PC-9 (cell line): ENCODE results near the gene TAMM41. TPM values are rescaled to one million over a fixed set of nuclear protein-coding genes. Genes with fewer than 3 reads are reported as not detected.

Experiments
- BruUV-seq: library from RNA; stranded (reverse); fragments of 400-500 nt; replicated peaks from 2 replicates; lab custom pipeline; 2021; lab: Mats Ljungman, UMichigan
- CTCF ChIA-PET: fragments of 300-600 bp; sonication (Branson Sonifier 250); formaldehyde crosslinking; loops from one replicate; lab custom pipeline; 2022; ENCODE audit warnings: antibody characterized with exemption; lab: Charles Lee
- POLR2A ChIA-PET: fragments of 300-600 bp; sonication (Branson Sonifier 250); formaldehyde crosslinking; loops from one replicate; lab custom pipeline; 2022; ENCODE audit warnings: antibody characterized with exemption; ENCODE audit not compliant: unreplicated experiment; lab: Charles Lee
- DNase-seq, 2 experiments: peaks; one replicate each; pipeline versions ENCODE4 v3.0.0 to v3.0.0-alpha.2; 2015 to 2022; ENCODE audit warnings: mixed read lengths in 1 of 2
- H2AFZ ChIP-seq: fragments of 200-600 bp; sonication (generic); 2 replicates; pipeline ENCODE4 v1.8.1; 2017; ENCODE audit warnings: antibody characterized with exemption
- H3F3A ChIP-seq: fragments of 200-600 bp; sonication (generic); 2 replicates; pipeline ENCODE4 v1.8.1; 2017; ENCODE audit warnings: antibody characterized with exemption, mild to moderate bottlenecking, low read depth; ENCODE audit not compliant: insufficient read depth
- H3K27ac ChIP-seq: fragments of 200-600 bp; sonication (generic); 2 replicates; pipeline ENCODE4 v1.6.1; 2016; ENCODE audit warnings: mixed run types
- H3K27me3 ChIP-seq: fragments of 200-600 bp; sonication (generic); 2 replicates; pipeline ENCODE4 v1.6.1; 2016; ENCODE audit warnings: low read depth, mixed run types; ENCODE audit not compliant: insufficient read depth
- H3K36me3 ChIP-seq: fragments of 200-600 bp; sonication (generic); 2 replicates; pipeline ENCODE4 v1.6.1; 2016; ENCODE audit warnings: low read depth, mixed run types
- H3K4me1 ChIP-seq: fragments of 200-600 bp; sonication (generic); replicated peaks from 2 replicates; pipeline ENCODE4 v1.6.1; 2016; ENCODE audit warnings: mixed run types; ENCODE audit not compliant: insufficient read depth
- H3K4me2 ChIP-seq: fragments of 200-600 bp; sonication (generic); 2 replicates; pipeline ENCODE4 v1.6.1; 2017; ENCODE audit warnings: mixed run types
- H3K4me3 ChIP-seq: fragments of 200-600 bp; sonication (generic); 2 replicates; pipeline ENCODE4 v1.6.1; 2016; ENCODE audit warnings: mixed run types
- H3K79me2 ChIP-seq: fragments of 200-600 bp; sonication (generic); 2 replicates; pipeline ENCODE4 v1.6.1; 2017; ENCODE audit warnings: low read depth, mixed run types
- H3K9me2 ChIP-seq: fragments of 200-600 bp; sonication (generic); 2 replicates; pipeline ENCODE4 v1.8.1; 2017; ENCODE audit warnings: mild to moderate bottlenecking; ENCODE audit not compliant: insufficient read depth
- H3K9me3 ChIP-seq: fragments of 200-600 bp; sonication (generic); 2 replicates; pipeline ENCODE4 v1.8.1; 2016; ENCODE audit warnings: low read depth; ENCODE audit not compliant: insufficient read depth
- H4K20me1 ChIP-seq: fragments of 200-600 bp; sonication (generic); 2 replicates; pipeline ENCODE4 v1.8.1; 2017; ENCODE audit not compliant: insufficient read depth
- CTCF ChIP-seq: fragments of 200-600 bp; sonication (generic); conservative IDR thresholded peaks from 2 replicates; pipeline ENCODE4 v1.6.1; 2017; ENCODE audit warnings: mixed run types, antibody characterized with exemption, mild to moderate bottlenecking, moderate library complexity
- EZH2 ChIP-seq: fragments of 200-600 bp; sonication (generic); IDR thresholded peaks from 2 replicates; pipeline ENCODE4 v1.8.0; 2017; ENCODE audit warnings: antibody characterized with exemption, low read depth
- intact Hi-C: fragments of 100-400 bp; cut with micrococcal nuclease; formaldehyde crosslinking; loops from one replicate; pipeline ENCODE4 v1.10.0; 2022; ENCODE audit not compliant: unreplicated experiment
- total RNA-seq: library from RNA; stranded (reverse); gene quantifications from 2 replicates; pipeline ENCODE4 v1.2.3, GENCODE V29; 2021

Gene TAMM41
- total RNA-seq, 1 experiment from 2014 or later, result 25.3 TPM

GRCh38 chr3:11847607-11848006, 922 bp upstream of the TAMM41 start:
- BruUV-seq, result no TSS peak

GRCh38 chr3:11845651-11846050, 1.0 kb downstream of the TAMM41 start:
- Histone ChIP-seq H4K20me1 (no peaks in the 10 kb centered on the region), H3K9me2 (no peaks in the 10 kb centered on the region), H3K4me1 (peaks cover 16% of the 10 kb centered on the region), H3K27me3 (no peaks in the 10 kb centered on the region), H3K36me3 (peaks cover 17% of the 10 kb centered on the region), H2AFZ (peak overlapping the region; percentile 96), H3K9me3 (peaks cover under 1% of the 10 kb centered on the region; the same call in 1 of the 2 replicates), H3K4me2 (peak overlapping the region; percentile 86), H3K4me3 (peak overlapping the region; percentile 95), H3F3A (no peaks in the 10 kb centered on the region), H3K27ac (peak overlapping the region; percentile 34), H3K79me2 (peaks cover 28% of the 10 kb centered on the region)
- ChIA-PET POLR2A (no interaction called here), CTCF (no interaction called here)
- no TSS peak for BruUV-seq
- TF ChIP-seq CTCF (no peak), EZH2 (no peak)
- no peak for DNase-seq
- intact Hi-C loops, result no loop called here

More at GRCh38 chr3:11847607-11848006, 922 bp upstream of the TAMM41 start:
- H3K4me2 ChIP-seq, result no peak overlapping the region
- H3K79me2 ChIP-seq, result peaks cover 28% of the 10 kb centered on the region
- H2AFZ ChIP-seq, result 0 out of 2 replicates have a peak overlapping the region, but pooled peaks have one; percentile 96
- no peak overlapping the region for H3K27ac ChIP-seq
- H3K9me2 ChIP-seq, result no peaks in the 10 kb centered on the region
- intact Hi-C loops, result no loop called here
- no peak for TF ChIP-seq CTCF
- no peak for TF ChIP-seq EZH2
- peaks cover 16% of the 10 kb centered on the region for H3K27me3 ChIP-seq
- peaks cover 15% of the 10 kb centered on the region for H3K36me3 ChIP-seq
- POLR2A ChIA-PET, result interaction anchor here (0.5 to 0.6 kb wide), 2 partner anchors 295 to 958 kb away, joined by 4 to 6 read pairs; no protein-coding TSS in a partner anchor
- H3K4me3 ChIP-seq, result no peak overlapping the region
- H4K20me1 ChIP-seq, result no peaks in the 10 kb centered on the region
- DNase-seq, result no peak
- H3K9me3 ChIP-seq, result no peaks in the 10 kb centered on the region
- H3K4me1 ChIP-seq, result peaks cover 16% of the 10 kb centered on the region
- CTCF ChIA-PET, result interaction anchor here (0.6 kb wide), 1 partner anchor 467 kb away, joined by 3 read pairs; no protein-coding TSS in a partner anchor
- no peaks in the 10 kb centered on the region for H3F3A ChIP-seq

- peaks cover 8% of the 10 kb centered on the region; the same call in 1 of the 2 replicates for H3K9me3 ChIP-seq
- intact Hi-C loops, result no loop called here
- peak overlapping the region; percentile 86 for H3K4me2 ChIP-seq
- BruUV-seq, result no TSS peak
- no peak for DNase-seq
- TF ChIP-seq EZH2, result no peak
- TF ChIP-seq CTCF, result no peak
- POLR2A ChIA-PET, result no interaction called here
- no peaks in the 10 kb centered on the region for H3K9me2 ChIP-seq
- H3K36me3 ChIP-seq, result peaks cover 25% of the 10 kb centered on the region
- peak overlapping the region; percentile 95; the same call in 1 of the 2 replicates for H3K4me3 ChIP-seq
- H3F3A ChIP-seq, result no peaks in the 10 kb centered on the region
- H4K20me1 ChIP-seq, result no peaks in the 10 kb centered on the region
- H3K79me2 ChIP-seq, result peaks cover 28% of the 10 kb centered on the region
- no peaks in the 10 kb centered on the region for H3K27me3 ChIP-seq
- CTCF ChIA-PET, result no interaction called here
- H2AFZ ChIP-seq, result no peak overlapping the region
- H3K4me1 ChIP-seq, result peaks cover 16% of the 10 kb centered on the region
- no peak overlapping the region for H3K27ac ChIP-seq
These were observed 1.8 kb downstream of the TAMM41 start for GRCh38 chr3:11844891-11845290.
